SHP77 treated with DMSO at 0.1 percent for 48 hours (cell line): ENCODE measurements around the gene GABBR2.

Source experiments
- DNase-seq: peaks from one replicate; lab custom pipeline; 2025; lab: John Stamatoyannopoulos, UW

GABBR2 gene

GRCh38 chr9:98399950-98400683, 308.6 kb downstream of the GABBR2 start:
- no peak for DNase-seq

GRCh38 chr9:98396656-98397055, 312.1 kb downstream of the GABBR2 start:
- DNase-seq: no peak

GRCh38 chr9:98396236-98396635, 312.5 kb downstream of the GABBR2 start:
- DNase-seq: no peak

GRCh38 chr9:98391867-98392266, 316.9 kb downstream of the GABBR2 start:
- DNase-seq: no peak

- no peak for DNase-seq
Measured at GRCh38 chr9:98391406-98391805, 317.3 kb downstream of the GABBR2 start.

GRCh38 chr9:98385751-98386150, 323.0 kb downstream of the GABBR2 start:
- no peak for DNase-seq

GRCh38 chr9:98383758-98384157, 325.0 kb downstream of the GABBR2 start:
- DNase-seq: no peak

- DNase-seq: no peak
Measured at GRCh38 chr9:98381311-98382103, 327.2 kb downstream of the GABBR2 start.

- no peak for DNase-seq
Measured at GRCh38 chr9:98380065-98380681, 328.6 kb downstream of the GABBR2 start.

GRCh38 chr9:98379572-98379971, 329.2 kb downstream of the GABBR2 start:
- no peak for DNase-seq

GRCh38 chr9:98378794-98379193, 329.9 kb downstream of the GABBR2 start:
- DNase-seq: no peak

GRCh38 chr9:98378206-98378780, 330.4 kb downstream of the GABBR2 start:
- DNase-seq: no peak

- DNase-seq: no peak
Measured at GRCh38 chr9:98375138-98375726, 333.5 kb downstream of the GABBR2 start.

GRCh38 chr9:98374385-98375051, 334.2 kb downstream of the GABBR2 start:
- DNase-seq: no peak

- no peak for DNase-seq
Measured at GRCh38 chr9:98373609-98374008, 335.1 kb downstream of the GABBR2 start.

- no peak for DNase-seq
Measured at GRCh38 chr9:98372077-98372836, 336.5 kb downstream of the GABBR2 start.

GRCh38 chr9:98370976-98371315, 337.8 kb downstream of the GABBR2 start:
- no peak for DNase-seq

GRCh38 chr9:98370300-98370975, 338.3 kb downstream of the GABBR2 start:
- no peak for DNase-seq

GRCh38 chr9:98369896-98370295, 338.8 kb downstream of the GABBR2 start:
- DNase-seq: no peak

- no peak for DNase-seq
Measured at GRCh38 chr9:98369471-98369870, 339.3 kb downstream of the GABBR2 start.

GRCh38 chr9:98369066-98369425, 339.7 kb downstream of the GABBR2 start:
- DNase-seq: no peak
